ENCODE results near the gene CXXC5.

Gene CXXC5

GRCh38 chr5:139688088-139688702, 40.0 kb downstream of the CXXC5 start:
- Mint-ChIP-seq H3K4me3 (no peak overlapping the region), H3K9me3 (no peaks in the 10 kb centered on the region), H3K27me3 (ENCODE audit: low read depth, poor library complexity) (no peaks in the 10 kb centered on the region), H3K36me3 (ENCODE audit: low read depth) (peaks cover 22% of the 10 kb centered on the region), H3K4me1 (peaks cover 92% of the 10 kb centered on the region), H3K27ac (no peak overlapping the region)
- DNase-seq: no peak
- no peak for TF ChIP-seq CTCF (IDR thresholded peaks at IDR 0.05)

GRCh38 chr5:139688751-139689372, 40.7 kb downstream of the CXXC5 start:
- Mint-ChIP-seq H3K27ac (peak overlapping the region; percentile 61), H3K4me3 (no peak overlapping the region), H3K27me3 (ENCODE audit: low read depth, poor library complexity) (no peaks in the 10 kb centered on the region), H3K4me1 (peaks cover 92% of the 10 kb centered on the region), H3K9me3 (no peaks in the 10 kb centered on the region), H3K36me3 (ENCODE audit: low read depth) (peaks cover 16% of the 10 kb centered on the region)
- DNase-seq: no peak
- TF ChIP-seq CTCF (IDR thresholded peaks at IDR 0.05): no peak

- Mint-ChIP-seq H3K9me3 (no peaks in the 10 kb centered on the region), H3K4me3 (no peak overlapping the region), H3K36me3 (ENCODE audit: low read depth) (peaks cover 10% of the 10 kb centered on the region), H3K27me3 (ENCODE audit: low read depth, poor library complexity) (no peaks in the 10 kb centered on the region), H3K27ac (peak overlapping the region; percentile 98), H3K4me1 (peaks cover 92% of the 10 kb centered on the region)
- TF ChIP-seq CTCF (IDR thresholded peaks at IDR 0.05): no peak
- DNase-seq: peak; percentile 48
Measured at GRCh38 chr5:139689631-139690063, 41.5 kb downstream of the CXXC5 start.

GRCh38 chr5:139690064-139690802, 42.1 kb downstream of the CXXC5 start:
- TF ChIP-seq CTCF (IDR thresholded peaks at IDR 0.05): no peak
- Mint-ChIP-seq H3K27me3 (ENCODE audit: low read depth, poor library complexity) (no peaks in the 10 kb centered on the region), H3K36me3 (ENCODE audit: low read depth) (peaks cover 10% of the 10 kb centered on the region), H3K27ac (peak overlapping the region; percentile 98), H3K4me3 (peak overlapping the region; percentile 65), H3K4me1 (peaks cover 97% of the 10 kb centered on the region), H3K9me3 (no peaks in the 10 kb centered on the region)
- DNase-seq: peak; percentile 83

GRCh38 chr5:139690803-139691629, 42.9 kb downstream of the CXXC5 start:
- Mint-ChIP-seq H3K27ac (peak overlapping the region; percentile 98), H3K9me3 (no peaks in the 10 kb centered on the region), H3K27me3 (ENCODE audit: low read depth, poor library complexity) (no peaks in the 10 kb centered on the region), H3K4me1 (peaks cover 97% of the 10 kb centered on the region), H3K4me3 (peak overlapping the region; percentile 46), H3K36me3 (ENCODE audit: low read depth) (peaks cover 5% of the 10 kb centered on the region)
- DNase-seq: no peak
- no peak for TF ChIP-seq CTCF (IDR thresholded peaks at IDR 0.05)
